Adipose tissue (tissue), 3 donors: Measurements from ENCODE around the gene YIPF2. TPM values are rescaled to one million over a fixed set of nuclear protein-coding genes. Genes with fewer than 3 reads are reported as not detected.
"Not testable (repeated sequence)": the region's sequence is repeated elsewhere in the genome, so short reads cannot be mapped to it uniquely, and the experiment has no call there.

Experiments
- H3K27ac ChIP-seq: one replicate; pipeline ENCODE4 v1.5.1; 2013; ENCODE audit warnings: low read depth, low read length
- WGBS, 3 donors: extraction: QIAGEN DNeasy Blood & Tissue Kit; methylation state at CpG; one replicate each; pipeline ENCODE4 v1.1.7; 2013; 5-methylcytosine and 5-hydroxymethylcytosine counted together
- polyA plus RNA-seq, 3 donors: library from polyadenylated mRNA; stranded (reverse); fragments of 200-250 nt; gene quantifications; one replicate each; pipeline ENCODE4 v1.2.3, GENCODE V29; 2013
- donor health status: healthy with polysubstance abuse.
- donor health status: Bipolar disorder and iron deficiency.
- donor health status: healthy.

Gene YIPF2
- polyA plus RNA-seq, 3 donors = 33.6 to 49.9 (median 39.6) TPM

- WGBS, 3 donors = 54 to 82% (median 78%) methylated on average over 6 of the region's 6 CpGs
- H3K27ac ChIP-seq = no peak overlapping the region
Observed at GRCh38 chr19:10946958-10947657, 18.7 kb upstream of the YIPF2 start.

GRCh38 chr19:10945264-10945663 lies 16.8 kb upstream of the YIPF2 start:
- WGBS, 3 donors = 92 to 97% (median 93%) methylated on average over 4 of the region's 4 CpGs
- H3K27ac ChIP-seq = no peak overlapping the region

- not testable (repeated sequence) for H3K27ac ChIP-seq
- 83 to 94% (median 84%) methylated on average over 4 of the region's 4 CpGs for WGBS, 3 donors
Observed at GRCh38 chr19:10943412-10943811, 15.0 kb upstream of the YIPF2 start.

GRCh38 chr19:10941649-10942048 lies 13.2 kb upstream of the YIPF2 start:
- H3K27ac ChIP-seq = not testable (repeated sequence)
- WGBS, 3 donors = 71 to 77% (median 76%) methylated on average over 12 to 14 of the region's 14 CpGs

- H3K27ac ChIP-seq = no peak overlapping the region
- WGBS, 3 donors = 2 to 5% (median 4%) methylated on average over 10 to 11 of the region's 11 CpGs
Observed at GRCh38 chr19:10936661-10937084, 8.2 kb upstream of the YIPF2 start.

- WGBS, 3 donors = 87 to 90% (median 89%) methylated on average over 9 of the region's 9 CpGs
- no peak overlapping the region for H3K27ac ChIP-seq
Observed at GRCh38 chr19:10935371-10936059, 7.1 kb upstream of the YIPF2 start.

GRCh38 chr19:10929402-10929794 lies 959 bp upstream of the YIPF2 start:
- WGBS, 3 donors = 1 to 10% (median 10%) methylated on average over 26 to 27 of the region's 27 CpGs
- H3K27ac ChIP-seq = no peak overlapping the region

GRCh38 chr19:10927730-10928562 lies 493 bp downstream of the YIPF2 start:
- H3K27ac ChIP-seq = no peak overlapping the region
- 4 to 8% (median 8%) methylated on average over 38 to 47 of the region's 47 CpGs for WGBS, 3 donors

- 76 to 86% (median 86%) methylated on average over 13 of the region's 13 CpGs for WGBS, 3 donors
- no peak overlapping the region for H3K27ac ChIP-seq
Observed at GRCh38 chr19:10924597-10924996, 3.8 kb downstream of the YIPF2 start.

GRCh38 chr19:10923260-10924112 lies 5.0 kb downstream of the YIPF2 start:
- H3K27ac ChIP-seq = no peak overlapping the region
- 91 to 93% (median 92%) methylated on average over 29 of the region's 29 CpGs for WGBS, 3 donors

- H3K27ac ChIP-seq = no peak overlapping the region
- WGBS, 3 donors = 92 to 93% (median 92%) methylated on average over 13 of the region's 13 CpGs
Observed at GRCh38 chr19:10922638-10923014, 5.8 kb downstream of the YIPF2 start.

- no peak overlapping the region for H3K27ac ChIP-seq
- 83 to 85% (median 83%) methylated on average over 32 to 33 of the region's 33 CpGs for WGBS, 3 donors
Observed at GRCh38 chr19:10921910-10922637, 6.4 kb downstream of the YIPF2 start.

- 85 to 89% (median 88%) methylated on average over 41 to 43 of the region's 43 CpGs for WGBS, 3 donors
Observed at GRCh38 chr19:10921199-10921909, 7.1 kb downstream of the YIPF2 start.

GRCh38 chr19:10920781-10921180 lies 7.7 kb downstream of the YIPF2 start:
- 86 to 91% (median 89%) methylated on average over 16 of the region's 16 CpGs for WGBS, 3 donors
- no peak overlapping the region for H3K27ac ChIP-seq

More at GRCh38 chr19:10921199-10921909, 7.1 kb downstream of the YIPF2 start:
- H3K27ac ChIP-seq = no peak overlapping the region

- 89 to 94% (median 93%) methylated on average over 10 of the region's 10 CpGs for WGBS, 3 donors
- H3K27ac ChIP-seq = no peak overlapping the region
Observed at GRCh38 chr19:10920288-10920655, 8.2 kb downstream of the YIPF2 start.

- no peak overlapping the region for H3K27ac ChIP-seq
- WGBS, 3 donors = 44 to 86% (median 83%) methylated on average over 26 of the region's 26 CpGs
Observed at GRCh38 chr19:10919352-10920287, 8.8 kb downstream of the YIPF2 start.
